Smooth muscle cell (in vitro differentiated cells): ENCODE results near the gene ABCA1. TPM values are rescaled to one million over a fixed set of nuclear protein-coding genes. Genes with fewer than 3 reads are reported as not detected.

Experiments used
- DNase-seq: peaks from one replicate; lab custom pipeline; 2025; ENCODE audit not compliant: unreplicated experiment; lab: John Stamatoyannopoulos, UW
- H2AFZ ChIP-seq: fragments of 200-600 bp; sonication (generic); 2 replicates; pipeline ENCODE4 v1.6.0; 2016; ENCODE audit warnings: antibody characterized with exemption, low read depth, mild to moderate bottlenecking
- H3F3A ChIP-seq: fragments of 200-600 bp; sonication (generic); 2 replicates; pipeline ENCODE4 v1.6.0; 2017; ENCODE audit warnings: antibody characterized with exemption, low read depth
- H3K27ac ChIP-seq: fragments of 200-600 bp; sonication (generic); 2 replicates; pipeline ENCODE4 v1.5.1; 2016; ENCODE audit warnings: low read depth, mild to moderate bottlenecking
- H3K27me3 ChIP-seq: fragments of 200-600 bp; sonication (generic); 2 replicates; pipeline ENCODE4 v1.6.1; 2016; ENCODE audit warnings: low read depth, mild to moderate bottlenecking
- H3K36me3 ChIP-seq: fragments of 200-600 bp; sonication (generic); 2 replicates; pipeline ENCODE4 v1.5.1; 2016; ENCODE audit warnings: low read depth
- H3K4me1 ChIP-seq: fragments of 200-600 bp; sonication (generic); 2 replicates; pipeline ENCODE4 v1.5.1; 2016; ENCODE audit warnings: low read depth
- H3K4me2 ChIP-seq: fragments of 200-600 bp; sonication (generic); 2 replicates; pipeline ENCODE4 v1.6.0; 2016; ENCODE audit warnings: mild to moderate bottlenecking
- H3K4me3 ChIP-seq: fragments of 200-600 bp; sonication (generic); 2 replicates; pipeline ENCODE4 v1.5.1; 2016; ENCODE audit warnings: mild to moderate bottlenecking
- H3K79me2 ChIP-seq: fragments of 200-600 bp; sonication (generic); 2 replicates; pipeline ENCODE4 v1.6.0; 2016; ENCODE audit warnings: low read depth, mild to moderate bottlenecking
- H3K9ac ChIP-seq: fragments of 200-600 bp; sonication (generic); 2 replicates; pipeline ENCODE4 v1.6.0; 2016; ENCODE audit warnings: low read depth
- H3K9me3 ChIP-seq: fragments of 200-600 bp; sonication (generic); replicated peaks from 2 replicates; pipeline ENCODE4 v1.5.1; 2016; ENCODE audit warnings: low read depth
- H4K20me1 ChIP-seq: fragments of 200-600 bp; sonication (generic); 2 replicates; pipeline ENCODE4 v1.6.0; 2016; ENCODE audit warnings: low read depth
- CTCF ChIP-seq: fragments of 200-600 bp; sonication (generic); IDR thresholded peaks from 2 replicates; pipeline ENCODE4 v1.5.1; 2017; ENCODE audit warnings: borderline replicate concordance, mild to moderate bottlenecking, antibody characterized with exemption; ENCODE audit not compliant: insufficient read depth, poor library complexity, severe bottlenecking
- WGBS: methylation state at CpG from one replicate; pipeline ENCODE4 v1.1.7; 2016; ENCODE audit warnings: low lambda C conversion rate; 5-methylcytosine and 5-hydroxymethylcytosine counted together
- polyA plus RNA-seq: library from polyadenylated mRNA; unstranded; fragments of >200 nt; fragmentation: Nextera tagmentation; extraction: Ambion mirVana; gene quantifications from 2 replicates; pipeline ENCODE4 v1.2.1, GENCODE V29; 2016
- total RNA-seq: library from RNA; depleted of rRNA; stranded (reverse); fragments of >200 nt; gene quantifications from 2 replicates; pipeline ENCODE4 v1.2.3, GENCODE V29; 2014

ABCA1 gene
- total and polyA plus RNA-seq, 2 experiments from 2014 or later, result 2.8 to 29.6 TPM

- no peaks in the 10 kb centered on the region for H3K36me3 ChIP-seq
- H3K27ac ChIP-seq, result no peak overlapping the region
- H3K4me1 ChIP-seq, result peaks cover 10% of the 10 kb centered on the region
- no peaks in the 10 kb centered on the region for H3K9me3 ChIP-seq
- no peak overlapping the region for H3K4me3 ChIP-seq
- H2AFZ ChIP-seq, result no peak overlapping the region
- no peak overlapping the region for H3K9ac ChIP-seq
- no peaks in the 10 kb centered on the region for H3F3A ChIP-seq
- TF ChIP-seq CTCF, result no peak
- 75% methylated on average over 3 of the region's 3 CpGs for WGBS
- H3K27me3 ChIP-seq, result no peaks in the 10 kb centered on the region
- no peak overlapping the region for H3K4me2 ChIP-seq
- no peak for DNase-seq
- H4K20me1 ChIP-seq, result no peaks in the 10 kb centered on the region
- no peaks in the 10 kb centered on the region for H3K79me2 ChIP-seq
These were observed 20.3 kb upstream of the ABCA1 start for GRCh38 chr9:104948277-104948676.

GRCh38 chr9:104944871-104945270, 16.9 kb upstream of the ABCA1 start:
- no peak overlapping the region for H3K4me2 ChIP-seq
- H2AFZ ChIP-seq, result peak overlapping the region; percentile 49
- 78% methylated on average over 3 of the region's 3 CpGs for WGBS
- DNase-seq, result no peak
- no peaks in the 10 kb centered on the region for H3K27me3 ChIP-seq
- H3K36me3 ChIP-seq, result no peaks in the 10 kb centered on the region
- peaks cover 10% of the 10 kb centered on the region for H3K4me1 ChIP-seq
- no peak overlapping the region for H3K9ac ChIP-seq
- TF ChIP-seq CTCF, result no peak
- no peaks in the 10 kb centered on the region for H4K20me1 ChIP-seq
- H3F3A ChIP-seq, result no peaks in the 10 kb centered on the region
- H3K9me3 ChIP-seq, result no peaks in the 10 kb centered on the region
- no peak overlapping the region for H3K27ac ChIP-seq
- H3K79me2 ChIP-seq, result no peaks in the 10 kb centered on the region
- H3K4me3 ChIP-seq, result no peak overlapping the region

- no peak overlapping the region for H3K4me3 ChIP-seq
- no peaks in the 10 kb centered on the region for H4K20me1 ChIP-seq
- WGBS, result 54% methylated on average over 2 of the region's 2 CpGs
- H3K9me3 ChIP-seq, result no peaks in the 10 kb centered on the region
- no peaks in the 10 kb centered on the region for H3K79me2 ChIP-seq
- H3K27me3 ChIP-seq, result no peaks in the 10 kb centered on the region
- no peaks in the 10 kb centered on the region for H3F3A ChIP-seq
- no peaks in the 10 kb centered on the region for H3K36me3 ChIP-seq
- no peak overlapping the region for H3K9ac ChIP-seq
- H3K27ac ChIP-seq, result no peak overlapping the region
- peaks cover 10% of the 10 kb centered on the region for H3K4me1 ChIP-seq
- H2AFZ ChIP-seq, result no peak overlapping the region
- TF ChIP-seq CTCF, result no peak
- peak overlapping the region; percentile 12 for H3K4me2 ChIP-seq
- no peak for DNase-seq
These were observed 16.4 kb upstream of the ABCA1 start for GRCh38 chr9:104944356-104944755.

GRCh38 chr9:104941597-104941996, 13.6 kb upstream of the ABCA1 start:
- H3K27me3 ChIP-seq, result no peaks in the 10 kb centered on the region
- H3K9me3 ChIP-seq, result no peaks in the 10 kb centered on the region
- H3K27ac ChIP-seq, result no peak overlapping the region
- no peaks in the 10 kb centered on the region for H3K36me3 ChIP-seq
- no peaks in the 10 kb centered on the region for H4K20me1 ChIP-seq
- no peak overlapping the region for H3K9ac ChIP-seq
- WGBS, result 80% methylated on average over 1 of the region's 1 CpG
- no peak overlapping the region for H3K4me3 ChIP-seq
- DNase-seq, result no peak
- no peak overlapping the region for H2AFZ ChIP-seq
- TF ChIP-seq CTCF, result no peak
- no peak overlapping the region for H3K4me2 ChIP-seq
- peaks cover 10% of the 10 kb centered on the region for H3K4me1 ChIP-seq
- no peaks in the 10 kb centered on the region for H3F3A ChIP-seq
- no peaks in the 10 kb centered on the region for H3K79me2 ChIP-seq
